Hypothalamus (tissue), 51 donors: ENCODE results near the gene IKZF5.

Experiments used
- DNase-seq, 51 donors: peaks; one replicate each; lab custom pipeline; 2025; lab: John Stamatoyannopoulos, UW

The IKZF5 gene

GRCh38 chr10:123008355-123009104 lies at the start of gene IKZF5, which contains the start of gene ACADSB:
IKZF5 (minus strand) TSS chr10:123008795; CDS start chr10:122998625, 10,170 bp downstream.
ACADSB (plus strand) TSS chr10:123009006; CDS start chr10:123009030, 24 bp downstream.
- peak; percentile 65 to 98 (median 93) for DNase-seq

- DNase-seq: no peak
These were observed 49.4 kb upstream of the IKZF5 start for GRCh38 chr10:123057968-123058367.

- no peak for DNase-seq
These were observed 37.6 kb upstream of the IKZF5 start for GRCh38 chr10:123045961-123046731.

GRCh38 chr10:123044391-123044790 lies 35.8 kb upstream of the IKZF5 start:
- peak in 1 of 51 donors; percentile 13 for DNase-seq

- DNase-seq: peak in 41 of 51 donors; percentile 1 to 78 (median 29)
These were observed 34.9 kb upstream of the IKZF5 start for GRCh38 chr10:123043409-123043925.

- no peak for DNase-seq
These were observed 34.3 kb upstream of the IKZF5 start for GRCh38 chr10:123042708-123043408.

GRCh38 chr10:123039632-123039930 lies 31.0 kb upstream of the IKZF5 start:
- DNase-seq: no peak

- DNase-seq: peak in 1 of 51 donors; percentile 4
These were observed 30.4 kb upstream of the IKZF5 start for GRCh38 chr10:123038782-123039631.

- no peak for DNase-seq
These were observed 27.0 kb upstream of the IKZF5 start for GRCh38 chr10:123035467-123036086.

- DNase-seq: no peak
These were observed 25.7 kb upstream of the IKZF5 start for GRCh38 chr10:123034332-123034731.

- DNase-seq: no peak
These were observed 22.5 kb upstream of the IKZF5 start for GRCh38 chr10:123031124-123031523.

- no peak for DNase-seq
These were observed 19.3 kb upstream of the IKZF5 start for GRCh38 chr10:123027861-123028260.

GRCh38 chr10:123026302-123026701 lies 17.7 kb upstream of the IKZF5 start:
- DNase-seq: no peak

GRCh38 chr10:123024540-123024939 lies 15.9 kb upstream of the IKZF5 start:
- DNase-seq: no peak

GRCh38 chr10:123021517-123021916 lies 12.9 kb upstream of the IKZF5 start:
- no peak for DNase-seq

- DNase-seq: no peak
These were observed 11.5 kb upstream of the IKZF5 start for GRCh38 chr10:123019941-123020703.

- DNase-seq: no peak
These were observed 10.7 kb upstream of the IKZF5 start for GRCh38 chr10:123019264-123019663.

GRCh38 chr10:123018531-123018930 lies 9.9 kb upstream of the IKZF5 start:
- no peak for DNase-seq
